NCI-H510A (cell line): ENCODE measurements around the gene HARBI1.

ENCODE experiments used
- DNase-seq: peaks from one replicate; lab custom pipeline; 2025; lab: John Stamatoyannopoulos, UW

HARBI1 gene

DNA sequence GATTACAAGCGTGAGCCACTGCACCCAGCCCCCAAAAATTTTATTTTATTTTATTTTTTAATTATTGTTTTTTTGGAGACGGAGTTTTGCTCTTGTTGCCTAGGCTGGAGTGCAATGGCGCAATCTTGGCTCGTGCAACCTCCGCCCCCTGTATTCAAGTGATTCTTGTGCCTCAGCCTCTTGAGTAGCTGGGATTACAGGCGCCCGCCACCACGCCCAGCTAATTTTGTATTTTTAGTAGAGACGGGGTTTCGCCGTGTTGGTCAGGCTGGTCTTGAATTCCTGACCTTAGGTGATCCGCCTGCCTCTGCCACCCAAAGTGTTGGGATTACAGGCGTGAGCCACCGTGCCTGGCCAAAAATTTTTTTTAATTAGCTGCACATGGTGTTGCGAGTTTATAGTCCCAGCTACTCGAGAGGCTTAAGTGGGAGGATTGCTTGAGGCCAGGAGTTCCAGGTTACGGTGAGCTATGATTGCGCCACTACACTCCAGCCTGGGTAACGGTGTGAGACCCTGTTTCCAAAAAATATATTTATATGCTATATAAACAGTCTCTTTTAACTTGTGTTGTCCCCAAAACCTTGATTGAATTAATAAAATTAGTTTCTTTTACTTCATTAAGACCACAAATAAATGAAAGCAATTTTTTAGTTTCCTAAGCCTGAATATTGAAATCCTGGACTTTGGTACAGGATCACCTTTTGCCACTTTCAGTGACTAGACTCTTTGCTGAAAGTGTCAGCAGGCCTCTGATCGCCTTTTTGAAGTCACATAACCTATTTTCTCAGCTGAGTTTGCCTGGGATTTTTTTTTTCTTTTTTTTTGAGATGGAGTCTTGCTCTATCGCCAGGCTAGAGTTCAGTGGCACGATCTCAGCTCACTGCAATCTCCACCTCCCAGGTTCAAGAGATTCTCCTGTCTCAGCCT lies 16.5 kb upstream of the HARBI1 start:
- DNase-seq: no peak

- DNase-seq: no peak
These were observed 15.5 kb upstream of the HARBI1 start for GRCh38 chr11:46632502-46632901.

DNA sequence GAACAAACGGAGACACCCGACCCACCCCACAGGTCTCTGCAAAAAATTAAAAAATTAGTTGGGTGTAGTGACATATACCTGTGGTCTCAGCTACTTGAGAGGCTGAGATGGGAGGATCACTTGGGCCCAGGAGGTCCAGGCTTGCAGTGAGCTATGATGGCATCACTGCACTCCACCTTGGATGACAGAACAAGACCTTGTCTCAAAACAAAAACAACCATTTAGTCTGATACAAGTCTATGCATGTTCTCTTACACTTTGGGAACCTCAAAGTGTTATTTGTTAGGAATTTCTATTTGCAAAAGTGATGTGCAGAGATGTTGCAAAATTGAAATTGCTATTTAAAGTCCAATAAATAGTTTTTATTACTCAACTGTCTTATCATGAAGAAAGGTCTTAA lies 14.6 kb upstream of the HARBI1 start:
- no peak for DNase-seq

DNA sequence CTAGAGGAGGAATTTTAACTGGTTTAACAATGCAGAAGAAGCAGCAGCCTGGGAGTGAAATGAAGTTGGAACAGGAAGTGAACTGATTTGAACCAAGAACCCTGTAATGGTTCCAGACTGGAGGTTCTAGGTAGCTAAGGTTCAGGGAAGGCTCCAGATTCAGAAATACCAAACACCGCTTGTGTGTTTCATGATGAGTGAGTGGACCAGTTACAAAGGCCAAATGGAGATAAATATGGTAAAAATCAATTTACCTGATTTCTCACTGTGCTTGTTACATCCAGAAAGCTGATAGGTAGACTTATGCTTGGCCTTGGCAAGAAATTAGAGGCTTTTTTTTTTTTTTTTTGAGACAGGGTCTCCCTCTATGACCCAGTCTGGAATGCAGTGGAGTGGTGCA lies 13.2 kb upstream of the HARBI1 start:
- no peak for DNase-seq

GRCh38 chr11:46628961-46629360 lies 11.9 kb upstream of the HARBI1 start:
- no peak for DNase-seq

GRCh38 chr11:46625406-46625805 lies 8.4 kb upstream of the HARBI1 start:
- DNase-seq: no peak

DNA sequence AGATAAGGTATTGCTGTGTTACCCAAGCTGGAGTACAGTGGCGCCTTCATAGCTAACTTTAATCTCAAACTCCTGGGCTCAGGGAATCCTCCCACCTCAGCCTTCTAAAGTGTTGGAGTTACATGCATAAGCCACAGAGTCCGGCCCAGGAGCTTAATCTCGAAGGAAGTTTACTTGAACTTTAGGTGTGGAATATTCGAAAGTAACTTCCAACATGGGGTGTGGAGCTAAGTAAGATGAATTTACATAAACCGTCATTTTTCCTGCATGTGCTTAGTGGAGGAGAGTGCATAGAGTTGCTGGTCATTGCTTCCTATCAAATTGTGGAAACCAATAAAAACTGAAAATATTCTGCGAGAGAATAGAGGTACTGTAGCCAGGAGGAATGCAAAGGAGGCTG lies 1.8 kb upstream of the HARBI1 start:
- DNase-seq: no peak

DNA sequence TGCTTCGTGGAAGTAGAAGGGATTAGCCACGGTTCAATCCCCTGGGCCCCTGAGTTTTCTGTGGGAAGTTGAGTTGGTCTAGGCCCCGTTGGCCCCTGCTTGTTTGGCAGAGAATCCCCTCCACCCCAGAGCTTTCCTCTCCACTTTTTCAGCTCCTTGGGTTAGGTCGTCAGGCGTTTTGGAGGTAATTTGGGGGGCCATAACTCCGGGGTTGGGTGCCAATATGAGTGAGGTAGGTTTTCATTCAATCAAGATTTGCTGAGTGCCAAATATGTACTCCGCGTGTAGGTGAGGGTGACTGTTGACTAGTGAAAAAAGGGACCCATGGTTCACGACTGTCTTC lies 916 bp upstream of the HARBI1 start:
- no peak for DNase-seq

DNA sequence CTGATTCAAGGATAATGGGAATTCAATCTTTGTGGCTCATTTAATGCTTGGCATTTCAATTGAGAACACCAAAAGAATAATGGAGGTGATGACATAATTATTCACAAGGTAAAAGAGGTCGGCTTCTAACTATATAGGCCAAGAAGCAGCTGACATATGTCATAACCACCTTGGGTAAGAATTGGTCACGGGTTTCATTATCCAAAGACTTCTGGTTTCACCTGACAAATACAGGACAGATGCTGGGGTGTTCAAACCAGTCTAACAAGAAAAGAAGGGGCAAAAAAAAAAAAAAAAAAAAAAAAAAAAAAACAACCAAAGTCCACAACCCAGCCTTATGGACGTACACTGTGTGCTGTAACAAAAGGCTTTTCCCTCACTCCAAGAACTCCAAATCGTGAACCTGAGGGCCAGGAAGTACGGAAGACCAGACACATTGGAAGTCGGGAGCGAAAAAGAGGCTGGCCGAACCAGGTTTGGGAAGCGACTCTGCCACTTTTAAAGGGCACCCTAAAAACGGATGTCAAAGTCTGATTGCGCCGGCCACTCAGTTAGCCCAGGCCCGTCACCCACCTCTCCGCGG lies 385 bp downstream of the HARBI1 start:
- no peak for DNase-seq

DNA sequence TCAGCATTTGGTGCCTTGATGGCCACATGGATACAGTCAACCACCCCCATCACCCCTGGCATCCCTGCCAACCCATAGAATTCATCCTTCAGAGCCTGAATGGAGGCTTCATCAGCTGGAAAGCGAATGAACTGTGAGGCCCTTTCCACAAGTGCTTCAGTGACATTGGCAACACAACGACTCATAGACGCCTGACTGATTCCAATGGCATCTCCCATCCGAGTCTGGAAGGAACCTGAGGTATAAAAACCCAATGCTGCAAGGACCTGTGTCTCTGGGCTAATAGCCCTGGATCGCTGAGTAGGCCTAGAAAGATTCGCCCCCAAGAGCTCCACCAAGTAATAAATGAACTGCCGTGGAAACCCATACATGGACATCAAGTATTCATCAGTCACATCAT lies 1.3 kb downstream of the HARBI1 start:
- DNase-seq: no peak

DNA sequence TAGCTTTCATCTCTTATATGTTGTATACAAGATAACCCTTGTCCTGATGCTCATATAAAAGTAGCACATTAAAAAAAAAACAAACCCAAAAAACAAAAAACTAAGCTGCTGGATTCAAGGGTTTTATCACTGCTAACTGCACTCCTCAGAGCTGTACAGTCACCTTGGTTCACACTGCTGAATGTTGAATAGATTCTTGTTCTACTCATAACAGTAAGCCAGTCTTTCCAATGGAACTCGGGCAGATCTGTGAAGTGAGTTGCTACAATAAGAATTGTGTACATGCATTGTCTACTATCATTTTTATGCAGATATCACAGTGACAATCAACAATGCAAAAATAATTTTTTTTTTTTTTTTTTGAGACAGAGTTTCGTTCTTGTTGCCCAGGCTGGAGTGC lies 4.7 kb downstream of the HARBI1 start:
- no peak for DNase-seq

DNA sequence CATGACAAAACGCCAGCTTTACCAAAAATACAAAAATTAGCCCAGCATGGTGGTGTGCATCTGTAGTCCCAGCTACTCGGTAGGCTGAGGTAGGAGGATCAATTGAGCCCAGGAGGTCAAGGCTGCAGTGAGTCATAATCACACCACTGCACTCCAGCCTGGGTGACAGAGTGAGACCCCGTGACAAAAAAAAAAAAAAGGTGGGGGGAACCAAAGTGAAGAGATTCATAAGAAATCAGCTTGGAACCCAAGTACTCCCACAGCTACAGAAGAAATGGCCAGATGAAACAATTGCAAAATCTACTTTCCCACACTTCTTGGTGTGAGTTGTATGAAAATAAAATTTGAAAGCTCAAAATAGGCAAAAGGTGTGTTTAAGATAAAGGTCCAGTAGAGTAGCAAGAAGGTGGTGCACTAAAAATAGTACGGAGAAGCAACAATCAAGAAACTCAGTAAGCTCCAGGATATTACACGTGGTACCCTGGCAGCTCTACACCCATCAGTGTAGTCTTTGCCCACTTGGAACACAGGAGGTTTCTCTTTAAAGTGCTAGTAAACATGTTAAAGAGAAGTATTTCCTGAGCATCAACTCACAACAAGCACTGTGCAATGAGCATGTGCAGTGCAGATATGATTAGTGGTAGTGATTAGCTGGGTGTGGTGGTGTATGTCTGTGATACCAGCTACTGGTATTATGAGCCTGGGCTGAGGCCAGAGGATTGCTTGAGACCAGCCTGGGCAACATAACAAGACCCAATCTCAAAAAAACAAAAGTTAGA lies 5.3 kb downstream of the HARBI1 start:
- no peak for DNase-seq

DNA sequence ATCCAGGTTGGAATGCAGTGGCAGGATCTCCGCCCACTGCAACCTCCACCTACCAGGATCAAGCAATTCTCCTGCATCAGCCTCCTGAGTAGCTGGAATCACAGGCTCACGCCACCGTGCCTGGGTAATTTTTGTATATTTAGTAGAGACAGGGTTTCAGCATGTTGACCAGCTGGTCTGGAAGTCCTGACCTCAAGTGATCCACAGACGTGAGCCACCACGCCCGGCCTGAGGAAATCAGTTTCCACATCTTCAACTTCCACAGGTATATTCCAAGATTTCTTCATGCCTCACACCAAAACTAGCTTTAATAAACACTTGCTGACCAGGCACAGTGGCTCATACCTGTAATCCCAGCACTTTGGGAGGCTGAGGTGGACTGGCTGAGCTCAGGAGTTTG lies 7.6 kb downstream of the HARBI1 start:
- no peak for DNase-seq

- DNase-seq: no peak
These were observed 9.5 kb downstream of the HARBI1 start for GRCh38 chr11:46607516-46607915.

DNA sequence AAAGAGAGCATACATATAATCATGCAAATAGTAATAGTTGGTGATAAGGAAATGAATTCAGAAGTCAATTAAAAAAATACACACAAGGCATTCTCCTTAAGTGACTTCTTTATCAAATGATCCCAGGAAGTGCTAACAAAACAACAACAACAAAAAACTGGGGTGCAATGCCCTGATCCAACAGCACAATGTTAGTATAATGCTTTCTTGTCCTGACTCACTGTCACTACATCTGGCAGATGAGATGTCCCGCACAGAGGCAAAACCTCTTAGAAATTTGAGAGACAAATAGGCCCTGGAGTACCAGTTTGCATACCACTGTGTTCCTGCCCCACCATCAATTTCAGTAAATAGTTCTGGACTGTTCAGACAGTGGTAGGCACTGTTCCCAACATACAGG lies 12.2 kb downstream of the HARBI1 start:
- DNase-seq: no peak

- DNase-seq: no peak
These were observed 13.2 kb downstream of the HARBI1 start for GRCh38 chr11:46603704-46604308.

DNA sequence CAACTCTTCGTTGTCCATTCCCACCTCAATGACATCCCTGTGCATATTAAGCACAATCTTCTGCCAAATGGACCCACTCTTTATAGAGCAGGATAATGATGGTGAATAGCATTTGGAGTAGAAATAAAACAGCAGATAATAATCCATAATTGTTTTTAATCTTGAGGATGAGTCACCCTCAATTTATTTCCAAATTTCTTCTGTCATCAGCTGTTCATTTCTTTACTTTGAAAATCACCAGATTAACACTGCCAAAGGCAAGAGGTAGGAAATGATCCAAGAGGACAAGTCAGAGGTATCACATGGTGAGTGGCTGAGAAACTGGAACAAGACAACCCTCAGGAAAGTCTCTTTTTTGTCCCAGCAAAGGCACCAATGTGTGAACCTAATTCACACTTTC lies 15.9 kb downstream of the HARBI1 start:
- no peak for DNase-seq

DNA sequence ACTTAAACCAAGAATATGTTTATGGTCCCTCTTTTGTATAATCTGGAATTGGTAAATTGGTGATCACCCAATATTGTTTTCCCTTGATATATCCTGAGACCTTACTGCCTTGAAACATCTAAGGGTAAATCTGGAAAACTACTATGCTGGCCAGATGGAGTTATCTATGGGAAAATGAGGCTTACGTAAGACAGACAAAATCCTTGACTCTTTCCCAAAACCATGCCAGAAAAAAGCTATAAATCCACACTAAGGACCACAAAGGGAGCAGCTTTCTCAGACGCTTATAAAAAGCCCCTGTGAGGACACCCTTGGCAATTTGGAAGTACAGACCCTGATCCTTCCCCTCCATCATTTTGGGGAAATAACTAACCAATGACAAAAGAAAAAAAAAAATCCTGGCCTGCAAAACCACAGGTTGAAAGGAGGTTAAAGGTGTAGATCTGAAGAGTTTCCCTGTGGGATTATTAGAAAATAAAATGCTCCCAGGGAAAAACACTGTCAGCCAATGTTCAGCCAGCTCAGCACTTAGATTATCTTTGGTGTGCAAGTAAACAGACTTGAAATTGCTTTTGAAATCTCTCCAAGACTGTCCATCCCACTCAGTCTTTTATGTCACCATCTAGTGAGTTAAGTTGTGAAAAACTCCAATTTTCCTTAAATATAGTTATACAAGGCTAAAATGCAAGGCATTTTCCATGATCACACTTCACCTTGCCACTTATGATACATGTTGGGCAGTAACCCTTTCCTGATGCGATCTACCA lies 16.6 kb downstream of the HARBI1 start:
- no peak for DNase-seq

GRCh38 chr11:46599340-46600193 lies 17.5 kb downstream of the HARBI1 start:
- no peak for DNase-seq

- no peak for DNase-seq
These were observed 19.3 kb downstream of the HARBI1 start for GRCh38 chr11:46597609-46598219.
